Adrenal gland (tissue), 5 donors: Measurements from ENCODE around the gene BRME1.
"Not testable (repeated sequence)": the region's sequence is repeated elsewhere in the genome, so short reads cannot be mapped to it uniquely, and the experiment has no call there.

ENCODE experiments used
- POLR2A ChIP-seq, 2 donors: fragments of 450-650 bp; IDR thresholded peaks; one replicate each; pipeline ENCODE4 v1.6.1; 2017; ENCODE audit warnings: antibody characterized with exemption in 2 of 2, mild to moderate bottlenecking in 2 of 2, moderate library complexity in 1 of 2
- TF ChIP-seq, protein P1 (sequence below), 6 experiments: fragments of 450-650 bp in 4 of 6; fragments of 200-600 bp in 2 of 6; sonication (generic) in 1 of 6; IDR thresholded peaks; 1 replicate in 5 of 6; 2 replicates in 1 of 6; pipeline versions ENCODE4 v1.5.1 to v1.8.0; 2016 to 2021; ENCODE audit warnings: antibody characterized with exemption in 6 of 6, mild to moderate bottlenecking in 2 of 6, moderate library complexity in 1 of 6
- donor health status: DM: no; HTN: no; CAD: no.

DNA sequence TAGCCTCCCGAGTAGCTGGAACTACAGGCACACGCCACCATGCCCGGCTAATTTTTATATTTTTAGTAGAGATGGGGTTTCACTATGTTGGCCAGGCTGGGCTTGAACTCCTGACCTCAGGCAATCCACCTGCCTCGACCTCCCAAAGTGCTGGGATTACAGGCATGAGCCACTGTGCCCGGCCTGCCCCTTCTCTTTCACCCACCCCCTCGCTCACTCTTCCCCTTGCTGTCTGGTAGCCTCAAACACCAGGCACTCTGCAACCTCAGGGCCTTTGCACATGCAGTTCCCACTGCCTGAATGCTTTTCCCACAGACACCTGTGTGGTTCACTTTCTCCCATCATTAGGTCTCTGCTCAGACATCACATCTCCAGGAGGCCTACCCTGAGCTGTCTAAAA is 16.2 kb upstream of the BRME1 start:
- TF ChIP-seq, protein P1, sequence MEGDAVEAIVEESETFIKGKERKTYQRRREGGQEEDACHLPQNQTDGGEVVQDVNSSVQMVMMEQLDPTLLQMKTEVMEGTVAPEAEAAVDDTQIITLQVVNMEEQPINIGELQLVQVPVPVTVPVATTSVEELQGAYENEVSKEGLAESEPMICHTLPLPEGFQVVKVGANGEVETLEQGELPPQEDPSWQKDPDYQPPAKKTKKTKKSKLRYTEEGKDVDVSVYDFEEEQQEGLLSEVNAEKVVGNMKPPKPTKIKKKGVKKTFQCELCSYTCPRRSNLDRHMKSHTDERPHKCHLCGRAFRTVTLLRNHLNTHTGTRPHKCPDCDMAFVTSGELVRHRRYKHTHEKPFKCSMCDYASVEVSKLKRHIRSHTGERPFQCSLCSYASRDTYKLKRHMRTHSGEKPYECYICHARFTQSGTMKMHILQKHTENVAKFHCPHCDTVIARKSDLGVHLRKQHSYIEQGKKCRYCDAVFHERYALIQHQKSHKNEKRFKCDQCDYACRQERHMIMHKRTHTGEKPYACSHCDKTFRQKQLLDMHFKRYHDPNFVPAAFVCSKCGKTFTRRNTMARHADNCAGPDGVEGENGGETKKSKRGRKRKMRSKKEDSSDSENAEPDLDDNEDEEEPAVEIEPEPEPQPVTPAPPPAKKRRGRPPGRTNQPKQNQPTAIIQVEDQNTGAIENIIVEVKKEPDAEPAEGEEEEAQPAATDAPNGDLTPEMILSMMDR (IDR thresholded peaks at IDR 0.05): not testable (repeated sequence)
- not testable (repeated sequence) for TF ChIP-seq POLR2A (IDR thresholded peaks at IDR 0.05)
